K562 (cell line): ENCODE results near the gene LAMB1. TPM values are rescaled to one million over a fixed set of nuclear protein-coding genes. Genes with fewer than 3 reads are reported as not detected.
A peak's percentile ranks its signal among the peaks of the same experiment; 100 is the strongest.

Experiments
- ATAC-seq: fragments of 200-7000 bp; cut with Tn5 transposase; 3 replicates; pipeline ENCODE4 v1.9.1; 2020; ENCODE audit warnings: moderate library complexity
- BruUV-seq: library from RNA; stranded (reverse); fragments of 400-500 nt; replicated peaks from 2 replicates; lab custom pipeline; 2021; lab: Mats Ljungman, UMichigan
- CTCF ChIA-PET: fragments of 300-600 bp; formaldehyde crosslinking; extraction: SDS; loops from one replicate; lab custom pipeline; 2021; ENCODE audit warnings: low intra/inter-chr PET ratio; lab: Yijun Ruan, JAX
- POLR2A ChIA-PET: fragments of 300-600, 350-650 bp; sonication (Branson Sonifier 250); formaldehyde crosslinking; extraction: SDS; loops from one replicate; lab custom pipeline; 2021; ENCODE audit warnings: antibody characterized with exemption, inconsistent platforms; lab: Yijun Ruan, JAX
- DNase-seq, 4 experiments: peaks; one replicate each; pipeline versions ENCODE4 v3.0.0 to v3.0.0-alpha.2; 2011 to 2018; ENCODE audit warnings: low spot score in 3 of 4, mixed read lengths in 3 of 4; ENCODE audit errors: extremely low read depth in 1 of 4
- FAIRE-seq: peaks from 2 replicates; lab custom pipeline; 2011; peaks lifted over from hg19 to GRCh38; lab: Jason Lieb, UNC
- H2AFZ ChIP-seq: 2 replicates; pipeline ENCODE4 v1.6.0; 2011; ENCODE audit warnings: low read depth, low read length, control low read depth, inconsistent platforms
- H3K27ac ChIP-seq: fragments of 200-600 bp; 3 replicates; pipeline ENCODE4 v1.8.0; 2011; ENCODE audit warnings: low read depth, mild to moderate bottlenecking, control low read depth, inconsistent platforms, low read length, moderate library complexity, mixed read lengths; ENCODE audit errors: extremely low read depth
- H3K27me3 ChIP-seq, 2 experiments: fragments of 300-600 bp in 1 of 2; 2 replicates in 1 of 2; 3 replicates in 1 of 2; pipeline versions ENCODE4 v1.6.0 to v1.8.0; 2011; ENCODE audit warnings: inconsistent platforms in 2 of 2, low read length in 2 of 2, mild to moderate bottlenecking in 1 of 2, mixed read lengths in 1 of 2, moderate library complexity in 1 of 2; ENCODE audit not compliant: control insufficient read depth in 2 of 2, insufficient read depth in 2 of 2
- H3K36me3 ChIP-seq: fragments of 300-600 bp; 3 replicates; pipeline ENCODE4 v1.8.0; 2011; ENCODE audit warnings: mild to moderate bottlenecking, low read length, inconsistent platforms; ENCODE audit not compliant: control insufficient read depth, insufficient read depth
- H3K4me1 ChIP-seq, 2 experiments: fragments of 200-600 bp in 1 of 2; replicated peaks in 1 of 2; 2 replicates in 1 of 2; 3 replicates in 1 of 2; pipeline versions ENCODE4 v1.5.1 to v1.8.0; 2011; ENCODE audit warnings: inconsistent platforms in 2 of 2, low read length in 2 of 2, mild to moderate bottlenecking in 1 of 2, mixed read lengths in 1 of 2, moderate library complexity in 1 of 2; ENCODE audit not compliant: control insufficient read depth in 2 of 2, insufficient read depth in 2 of 2
- H3K4me2 ChIP-seq: 2 replicates; pipeline ENCODE4 v1.6.1; 2011; ENCODE audit warnings: low read length, control low read depth, inconsistent platforms, mixed read lengths; ENCODE audit not compliant: insufficient read depth
- H3K4me3 ChIP-seq: fragments of 200-600 bp; sonication (generic), shearing (Covaris generic); 2 replicates; pipeline ENCODE4 v1.5.1; 2016; ENCODE audit warnings: control low read depth, inconsistent platforms
- H3K79me2 ChIP-seq: fragments of 200-600 bp; 3 replicates; pipeline ENCODE4 v1.8.0; 2011; ENCODE audit warnings: low read length, inconsistent platforms; ENCODE audit not compliant: control insufficient read depth, insufficient read depth
- H3K9ac ChIP-seq, 2 experiments: 2 replicates each; pipeline versions ENCODE4 v1.6.0 to v1.6.1; 2011; ENCODE audit warnings: low read depth in 2 of 2, low read length in 2 of 2, control low read depth in 1 of 2, inconsistent platforms in 1 of 2, mild to moderate bottlenecking in 1 of 2, mixed read lengths in 1 of 2; ENCODE audit not compliant: insufficient read depth in 1 of 2
- H3K9me1 ChIP-seq: one replicate; pipeline ENCODE4 v1.6.0; 2011; ENCODE audit warnings: inconsistent platforms, mild to moderate bottlenecking, low read length, moderate library complexity; ENCODE audit not compliant: control insufficient read depth, insufficient read depth
- H3K9me3 ChIP-seq: replicated peaks from 2 replicates; pipeline ENCODE4 v1.5.1; 2011; ENCODE audit warnings: low read depth, low read length, inconsistent platforms; ENCODE audit not compliant: control insufficient read depth, insufficient read depth
- H4K20me1 ChIP-seq: replicated peaks from 2 replicates; pipeline ENCODE4 v1.6.1; 2011; ENCODE audit warnings: low read length, inconsistent platforms, mixed read lengths; ENCODE audit not compliant: control insufficient read depth, insufficient read depth
- BACH1 ChIP-seq: fragments of 200-800 bp; sonication (Bioruptor generic); IDR thresholded peaks from 2 replicates; pipeline ENCODE4 v1.6.1; 2016; ENCODE audit warnings: missing genetic modification characterization, missing compliant biosample characterization
- CBFB ChIP-seq: sonication (generic); formaldehyde crosslinking; IDR thresholded peaks from 2 replicates; pipeline ENCODE4 v1.4.0; 2020; ENCODE audit warnings: mild to moderate bottlenecking, missing genetic modification reagents
- EWSR1 ChIP-seq: fragments of 450-650 bp; IDR thresholded peaks from 2 replicates; pipeline ENCODE4 v1.6.1; 2018; ENCODE audit warnings: borderline replicate concordance, mild to moderate bottlenecking, low read depth, moderate library complexity; ENCODE audit not compliant: partially characterized antibody
- HMGXB4 ChIP-seq: sonication (generic); formaldehyde crosslinking; IDR thresholded peaks from 2 replicates; pipeline ENCODE4 v1.8.1; 2023; ENCODE audit warnings: mild to moderate bottlenecking, missing genetic modification reagents
- HSF4 ChIP-seq: fragments of 250-450 bp; sonication (Bioruptor Pico); IDR thresholded peaks from 2 replicates; pipeline ENCODE4 v2.1.2; 2022; ENCODE audit warnings: mild to moderate bottlenecking, moderate library complexity, borderline replicate concordance
- IFI16 ChIP-seq: fragments of 250-450 bp; sonication (Bioruptor Pico); IDR thresholded peaks from 2 replicates; pipeline ENCODE4 v2.1.2; 2022; ENCODE audit warnings: mild to moderate bottlenecking, inconsistent platforms
- PBX2 ChIP-seq, 2 experiments: IDR thresholded peaks in 1 of 2; conservative IDR thresholded peaks in 1 of 2; 2 replicates each; pipeline ENCODE4 v1.6.1; 2016; ENCODE audit warnings: low read depth in 2 of 2, mild to moderate bottlenecking in 1 of 2, missing compliant biosample characterization in 1 of 2, missing genetic modification characterization in 1 of 2, moderate library complexity in 1 of 2
- PML ChIP-seq: IDR thresholded peaks from 2 replicates; pipeline ENCODE4 v1.6.1; 2012; ENCODE audit warnings: low read length, inconsistent platforms
- TGIF2 ChIP-seq: sonication (generic); formaldehyde crosslinking; IDR thresholded peaks from 2 replicates; pipeline ENCODE4 v1.8.1; 2022; ENCODE audit warnings: mild to moderate bottlenecking, missing genetic modification reagents, moderate library complexity
- WGBS: fragments of 100-300 bp; shearing (Covaris generic); methylation state at CpG from one replicate; pipeline ENCODE4 v1.1.6; 2016; ENCODE audit warnings: low coverage, mixed read lengths; ENCODE audit not compliant: insufficient coverage; ENCODE audit errors: missing lambda C conversion rate; 5-methylcytosine and 5-hydroxymethylcytosine counted together
- in situ Hi-C: fragments of 300-500 bp; cut with MboI; formaldehyde crosslinking; loops from 4 replicates; pipeline ENCODE4 v1.15.0; 2018; ENCODE audit warnings: inconsistent platforms, mixed read lengths
- intact Hi-C: fragments of 100-400 bp; cut with micrococcal nuclease; formaldehyde crosslinking; loops from 2 replicates; pipeline ENCODE4 v1.14.2; 2022
- polyA plus RNA-seq, 8 experiments: library from polyadenylated mRNA; depleted of rRNA in 4 of 8; stranded (reverse) in 5 of 8; unstranded in 3 of 8; fragments of >200 nt; fragmentation: Nextera tagmentation in 2 of 8; fragmentation: Illumina TruSeq in 1 of 8; extraction: Ambion mirVana in 2 of 8; extraction: Trizol in 1 of 8; gene quantifications; 2 replicates each; pipeline versions ENCODE4 v1.2.1 to v1.2.3, GENCODE V29; 2011 to 2014; ENCODE audit warnings: inconsistent platforms in 1 of 8, missing spikeins in 1 of 8
- total RNA-seq, 7 experiments: library from RNA; depleted of rRNA in 6 of 7; stranded (reverse); fragments of >200 nt in 6 of 7; fragmentation: Illumina TruSeq in 2 of 7; extraction: Trizol in 2 of 7; gene quantifications; 2 replicates each; pipeline versions ENCODE4 v1.2.1 to v1.2.3, GENCODE V29; 2011 to 2021; ENCODE audit warnings: low replicate concordance in 1 of 7

Gene LAMB1
- total and polyA plus RNA-seq, 9 of the 15 experiments (the other 6 are each of a cell fraction or from before 2014, with no cell fraction given): 6.0 to 17.7 (median 12.3) TPM

- H3K4me3 ChIP-seq: no peak overlapping the region
- no peaks in the 10 kb centered on the region for H3K36me3 ChIP-seq
- in situ Hi-C loops: no loop called here
- H3K79me2 ChIP-seq: no peaks in the 10 kb centered on the region
- H4K20me1 ChIP-seq: no peaks in the 10 kb centered on the region
- ChIA-PET CTCF (no interaction called here), POLR2A (interaction anchor here (0.6 kb wide), 1 partner anchor 46 kb away, joined by 3 read pairs; no protein-coding TSS in a partner anchor)
- TF ChIP-seq PBX2 (CRISPR knock-in tag; IDR thresholded peaks at IDR 0.05; ENCODE audit: low read depth) (no peak), PBX2 (tag; conservative IDR thresholded peaks at IDR 0.05; ENCODE audit: low read depth) (no peak), TGIF2 (no peak), HSF4 (CRISPR knock-in tag) (no peak), BACH1 (no peak), CBFB (CRISPR knock-in tag) (no peak), EWSR1 (no peak), PML (no peak), IFI16 (CRISPR knock-in tag) (no peak), HMGXB4 (no peak)
- FAIRE-seq: no peak
- intact Hi-C loops: no loop called here
- no peaks in the 10 kb centered on the region for H3K9me1 ChIP-seq
- WGBS: 39% methylated on average over 3 of the region's 3 CpGs
- H3K27ac ChIP-seq: no peak overlapping the region
- no peaks in the 10 kb centered on the region for H3K27me3 ChIP-seq
- ATAC-seq: peak; percentile 61
- no TSS peak for BruUV-seq
- no peak overlapping the region for H3K9ac ChIP-seq
- no peaks in the 10 kb centered on the region; a peak in 4 of 5 replicates for H3K4me1 ChIP-seq
- H3K4me2 ChIP-seq: no peak overlapping the region
- no peak for DNase-seq
- H3K9me3 ChIP-seq: no peaks in the 10 kb centered on the region
- H2AFZ ChIP-seq: 0 out of 2 replicates have a peak overlapping the region, but pooled peaks have one; percentile 10
Observed at GRCh38 chr7:108026647-108027046, 23.7 kb upstream of the LAMB1 start.
